Measurements from ENCODE around the gene AGMO.

DNA sequence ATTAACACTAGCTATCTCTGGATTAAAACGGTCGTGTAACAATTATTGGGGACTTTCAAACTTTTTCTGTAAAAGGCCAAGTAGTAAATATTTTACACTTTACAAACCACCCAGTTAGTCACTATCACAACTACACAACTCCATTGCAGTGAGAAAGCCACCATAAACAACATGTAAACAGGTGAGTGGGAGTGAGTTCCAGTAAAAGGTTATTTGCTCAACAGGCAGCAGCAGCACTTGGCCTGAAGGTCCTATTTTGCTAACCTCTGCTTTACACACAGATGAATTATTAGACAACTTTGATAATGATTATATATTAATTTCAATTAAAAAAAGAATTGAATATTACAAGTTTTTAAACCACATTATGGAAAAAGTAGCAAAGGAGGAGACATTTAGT lies 15.8 kb upstream of the AGMO start:
- no peak for TF ChIP-seq POLR2A (IDR thresholded peaks at IDR 0.05)
- TF ChIP-seq CTCF (IDR thresholded peaks at IDR 0.05) = no peak

Data from testis (tissue), 2 donors.